A549 (cell line): ENCODE results near the gene TJP1. TPM values are rescaled to one million over a fixed set of nuclear protein-coding genes. Genes with fewer than 3 reads are reported as not detected.

Experiments
- ATAC-seq, 2 experiments: fragments of 200-7000 bp in 1 of 2; fragments of >200 bp in 1 of 2; cut with Nextera tagmentation in 1 of 2; cut with Tn5 transposase in 1 of 2; 3 replicates each; pipeline versions ENCODE4 v1.8.0 to v1.9.1; 2018 to 2020; ENCODE audit warnings: mild to moderate bottlenecking in 1 of 2, moderate library complexity in 1 of 2
- CTCF ChIA-PET: fragments of 300-600 bp; sonication (Branson Sonifier 250); formaldehyde crosslinking; extraction: SDS; loops from one replicate; lab custom pipeline; 2021; ENCODE audit warnings: antibody characterized with exemption, inconsistent platforms; lab: Yijun Ruan, JAX
- POLR2A ChIA-PET: fragments of 350-600 bp; formaldehyde crosslinking; extraction: SDS; loops from one replicate; lab custom pipeline; 2021; ENCODE audit warnings: antibody characterized with exemption, inconsistent platforms; lab: Yijun Ruan, JAX
- DNase-seq, 2 experiments: peaks; one replicate each; pipeline versions ENCODE4 v3.0.0 to v3.0.0-alpha.2; 2011 to 2016; ENCODE audit warnings: low read depth in 1 of 2, low spot score in 1 of 2
- FAIRE-seq: peaks from 2 replicates; lab custom pipeline; 2011; peaks lifted over from hg19 to GRCh38; lab: Jason Lieb, UNC
- H3K27ac ChIP-seq, 2 experiments: fragments of >200 bp; sonication (Bioruptor Twin); formaldehyde crosslinking; 3 replicates each; pipeline ENCODE4 v1.5.1; 2016 to 2017
- H3K4me1 ChIP-seq: fragments of >200 bp; sonication (Bioruptor Twin); formaldehyde crosslinking; 3 replicates; pipeline ENCODE4 v1.6.1; 2016
- H3K4me2 ChIP-seq: fragments of >200 bp; sonication (Bioruptor Twin); formaldehyde crosslinking; 3 replicates; pipeline ENCODE4 v1.6.1; 2016
- H3K4me3 ChIP-seq: fragments of >200 bp; sonication (Bioruptor Twin); formaldehyde crosslinking; 3 replicates; pipeline ENCODE4 v1.5.1; 2016
- H3K9me3 ChIP-seq: fragments of >200 bp; sonication (Bioruptor Twin); formaldehyde crosslinking; 3 replicates; pipeline ENCODE4 v1.6.1; 2016
- ESRRA ChIP-seq: fragments of 150-350 bp; IDR thresholded peaks from 2 replicates; pipeline ENCODE4 v1.6.1; 2014; ENCODE audit warnings: mild to moderate bottlenecking, low read length, borderline replicate concordance
- FOXS1 ChIP-seq: fragments of 250-450 bp; sonication (Bioruptor Pico); IDR thresholded peaks from 2 replicates; pipeline ENCODE4 v1.5.0; 2020; ENCODE audit warnings: mild to moderate bottlenecking, moderate library complexity
- HOXA7 ChIP-seq: fragments of 250-450 bp; sonication (Bioruptor Pico); IDR thresholded peaks from 2 replicates; pipeline ENCODE4 v1.5.0; 2020; ENCODE audit warnings: mild to moderate bottlenecking, moderate library complexity
- HOXB5 ChIP-seq: fragments of 250-450 bp; sonication (Bioruptor Pico); IDR thresholded peaks from 2 replicates; pipeline ENCODE4 v1.5.0; 2020; ENCODE audit warnings: mild to moderate bottlenecking, moderate library complexity
- JUN ChIP-seq, 2 experiments: fragments of >200 bp; sonication (Bioruptor Twin); formaldehyde crosslinking; IDR thresholded peaks; 2 replicates in 1 of 2; 3 replicates in 1 of 2; pipeline ENCODE4 v1.6.1; 2016 to 2017
- JUNB ChIP-seq: fragments of >200 bp; sonication (Bioruptor Twin); formaldehyde crosslinking; IDR thresholded peaks from 2 replicates; pipeline ENCODE4 v1.6.1; 2016
- MAFK ChIP-seq: fragments of 450-650 bp; IDR thresholded peaks from 2 replicates; pipeline ENCODE4 v1.6.1; 2014; ENCODE audit not compliant: partially characterized antibody
- MAZ ChIP-seq: fragments of 150-350 bp; IDR thresholded peaks from 2 replicates; pipeline ENCODE4 v1.6.1; 2014; ENCODE audit warnings: antibody characterized with exemption, low read depth, low read length, borderline replicate concordance
- PHF8 ChIP-seq: fragments of 200-600 bp; sonication (generic); IDR thresholded peaks from 2 replicates; pipeline ENCODE4 v1.6.1; 2016; ENCODE audit warnings: low read depth, mild to moderate bottlenecking, antibody characterized with exemption, moderate library complexity, borderline replicate concordance
- POLR2A ChIP-seq: IDR thresholded peaks from 2 replicates; pipeline ENCODE4 v1.6.1; 2012; ENCODE audit warnings: mild to moderate bottlenecking, low read length
- RAD21 ChIP-seq, 2 experiments: fragments of >200 bp in 1 of 2; sonication (Bioruptor Twin) in 1 of 2; formaldehyde crosslinking in 1 of 2; IDR thresholded peaks in 1 of 2; conservative IDR thresholded peaks in 1 of 2; 2 replicates in 1 of 2; 3 replicates in 1 of 2; pipeline ENCODE4 v1.6.1; 2012 to 2018; ENCODE audit warnings: inconsistent platforms in 1 of 2
- SMC3 ChIP-seq: fragments of >200 bp; sonication (Bioruptor Twin); formaldehyde crosslinking; IDR thresholded peaks from 3 replicates; pipeline ENCODE4 v1.6.1; 2018; ENCODE audit warnings: inconsistent platforms
- SREBF2 ChIP-seq: fragments of 450-650 bp; IDR thresholded peaks from 2 replicates; pipeline ENCODE4 v1.6.1; 2014; ENCODE audit warnings: mild to moderate bottlenecking, moderate library complexity
- TFCP2L1 ChIP-seq: fragments of 250-450 bp; sonication (Bioruptor Pico); IDR thresholded peaks from 2 replicates; pipeline ENCODE4 v1.5.0; 2021; ENCODE audit warnings: mild to moderate bottlenecking
- ZFP36 ChIP-seq: fragments of 450-650 bp; IDR thresholded peaks from 2 replicates; pipeline ENCODE4 v1.6.1; 2014; ENCODE audit warnings: borderline replicate concordance; ENCODE audit not compliant: partially characterized antibody
- WGBS: methylation state at CpG from one replicate; pipeline ENCODE4 v1.1.6; 2017; ENCODE audit errors: missing lambda C conversion rate; 5-methylcytosine and 5-hydroxymethylcytosine counted together
- polyA minus RNA-seq: library from RNA; depleted of rRNA, polyadenylated mRNA; stranded (reverse); fragments of >200 nt; gene quantifications from 2 replicates; pipeline ENCODE4 v1.2.3, GENCODE V29; 2011; rRNA and poly(A)+ RNA removed
- polyA plus RNA-seq, 4 experiments: library from polyadenylated mRNA; depleted of rRNA in 3 of 4; stranded (reverse); fragments of >200 nt; fragmentation: RNase III in 1 of 4; extraction: RNeasy Plus Mini Kit Qiagen cat#74134 plus additional on column Dnase treatment in 1 of 4; gene quantifications; 2 replicates in 3 of 4; 3 replicates in 1 of 4; pipeline ENCODE4 v1.2.3, GENCODE V29; 2011 to 2017
- TF ChIP-seq, protein P1 (sequence below): fragments of >200 bp; sonication (Bioruptor Twin); formaldehyde crosslinking; IDR thresholded peaks from 3 replicates; pipeline ENCODE4 v1.6.1; 2016
- TF ChIP-seq, protein P2 (sequence below): fragments of 200-600 bp; sonication (generic); IDR thresholded peaks from 2 replicates; pipeline ENCODE4 v1.6.1; 2016; ENCODE audit warnings: antibody characterized with exemption, mild to moderate bottlenecking, moderate library complexity
- TF ChIP-seq, protein P3 (sequence below): IDR thresholded peaks from 2 replicates; pipeline ENCODE4 v1.6.1; 2012
- TF ChIP-seq, protein P4 (sequence below): fragments of >200 bp; sonication (Bioruptor Twin); formaldehyde crosslinking; IDR thresholded peaks from 3 replicates; pipeline ENCODE4 v1.5.1; 2016

TJP1 gene
- polyA plus RNA-seq (2011; rRNA removed) (158 and 179 TPM in 2 replicates), polyA plus RNA-seq (2017; fragmentation: RNase III; extraction: RNeasy Plus Mini Kit Qiagen cat#74134 plus additional on column Dnase treatment) (55.0 to 60.6 TPM (median 60.3 TPM) in 3 replicates), polyA minus RNA-seq (136 and 137 TPM in 2 replicates)
- 40.7 and 44.6 TPM in 2 replicates for polyA plus RNA-seq (2012; cell fraction: cytosol; rRNA removed)
- 35.6 and 48.6 TPM in 2 replicates for polyA plus RNA-seq (2012; cell fraction: nucleus; rRNA removed)

DNA sequence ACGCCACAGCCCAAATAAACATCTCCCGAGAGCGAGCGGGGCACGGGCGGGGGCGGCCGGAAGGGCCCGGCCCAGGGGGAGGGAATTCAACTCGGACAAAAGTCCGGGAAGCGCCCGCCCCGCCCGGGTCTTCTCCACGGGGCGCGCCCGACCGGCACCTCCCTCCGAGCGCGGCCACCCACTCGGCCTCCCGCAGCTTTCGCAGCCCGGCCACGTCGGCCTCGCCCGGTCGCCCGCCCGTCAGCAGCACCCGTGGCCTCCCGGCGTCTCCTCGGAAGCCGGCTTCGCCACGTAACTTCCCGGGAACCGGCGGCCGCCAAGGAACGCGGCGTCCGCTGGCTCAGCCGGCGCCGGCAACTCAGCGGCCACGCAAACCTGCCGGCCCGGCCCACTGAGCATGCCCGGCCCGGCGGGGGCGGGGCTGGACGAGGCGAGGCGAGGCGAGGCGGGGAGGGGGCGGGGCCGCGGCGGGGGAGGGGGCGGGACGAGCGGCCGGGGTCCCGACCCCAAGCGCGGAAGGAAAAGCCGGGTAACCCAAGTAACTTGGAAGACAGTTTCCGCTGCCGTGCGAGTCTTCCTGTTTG, at the start of gene TJP1:
TJP1 (minus strand) TSS at position 369 of the 584 bp plus-strand sequence. CDS start 440 bp downstream, outside the sequence.
- ChIA-PET POLR2A (interaction anchor here (1.0 to 4.4 kb wide), 10 partner anchors 8 to 103 kb away, joined by 3 to 86 read pairs (median 8); no protein-coding TSS in a partner anchor), CTCF (interaction anchor here (0.7 to 5.7 kb wide), 15 partner anchors 10 to 221 kb away, joined by 3 to 52 read pairs (median 4); no protein-coding TSS in a partner anchor)
- FAIRE-seq (no peak), ATAC-seq (peak; percentile 80 to 87), DNase-seq (peak; percentile 54 to 84)
- Histone ChIP-seq H3K4me2 (peak within 1 kb of the TSS; percentile 83), H3K27ac (peak within 1 kb of the TSS; percentile 95 to 96), H3K4me3 (peak within 1 kb of the TSS; percentile 66), H3K4me1 (peaks cover 16% of the 10 kb centered on the region; the same call in 2 of the 3 replicates), H3K9me3 (no peaks in the 10 kb centered on the region)
- TF ChIP-seq, protein P1, sequence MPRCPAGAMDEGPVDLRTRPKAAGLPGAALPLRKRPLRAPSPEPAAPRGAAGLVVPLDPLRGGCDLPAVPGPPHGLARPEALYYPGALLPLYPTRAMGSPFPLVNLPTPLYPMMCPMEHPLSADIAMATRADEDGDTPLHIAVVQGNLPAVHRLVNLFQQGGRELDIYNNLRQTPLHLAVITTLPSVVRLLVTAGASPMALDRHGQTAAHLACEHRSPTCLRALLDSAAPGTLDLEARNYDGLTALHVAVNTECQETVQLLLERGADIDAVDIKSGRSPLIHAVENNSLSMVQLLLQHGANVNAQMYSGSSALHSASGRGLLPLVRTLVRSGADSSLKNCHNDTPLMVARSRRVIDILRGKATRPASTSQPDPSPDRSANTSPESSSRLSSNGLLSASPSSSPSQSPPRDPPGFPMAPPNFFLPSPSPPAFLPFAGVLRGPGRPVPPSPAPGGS, result peak; percentile 92
- TF ChIP-seq JUN (IDR thresholded peaks at IDR 0.05), result peak; percentile 80 to 89; a peak in 4 of 5 replicates
- TF ChIP-seq FOXS1 (CRISPR knock-in tag), result no peak
- TF ChIP-seq POLR2A, result peak; percentile 97
- 0 out of 2 replicates have a peak, but pooled peaks have one; percentile 58 for TF ChIP-seq TFCP2L1 (CRISPR knock-in tag)
- TF ChIP-seq PHF8, result peak; percentile 97
- TF ChIP-seq, protein P2, sequence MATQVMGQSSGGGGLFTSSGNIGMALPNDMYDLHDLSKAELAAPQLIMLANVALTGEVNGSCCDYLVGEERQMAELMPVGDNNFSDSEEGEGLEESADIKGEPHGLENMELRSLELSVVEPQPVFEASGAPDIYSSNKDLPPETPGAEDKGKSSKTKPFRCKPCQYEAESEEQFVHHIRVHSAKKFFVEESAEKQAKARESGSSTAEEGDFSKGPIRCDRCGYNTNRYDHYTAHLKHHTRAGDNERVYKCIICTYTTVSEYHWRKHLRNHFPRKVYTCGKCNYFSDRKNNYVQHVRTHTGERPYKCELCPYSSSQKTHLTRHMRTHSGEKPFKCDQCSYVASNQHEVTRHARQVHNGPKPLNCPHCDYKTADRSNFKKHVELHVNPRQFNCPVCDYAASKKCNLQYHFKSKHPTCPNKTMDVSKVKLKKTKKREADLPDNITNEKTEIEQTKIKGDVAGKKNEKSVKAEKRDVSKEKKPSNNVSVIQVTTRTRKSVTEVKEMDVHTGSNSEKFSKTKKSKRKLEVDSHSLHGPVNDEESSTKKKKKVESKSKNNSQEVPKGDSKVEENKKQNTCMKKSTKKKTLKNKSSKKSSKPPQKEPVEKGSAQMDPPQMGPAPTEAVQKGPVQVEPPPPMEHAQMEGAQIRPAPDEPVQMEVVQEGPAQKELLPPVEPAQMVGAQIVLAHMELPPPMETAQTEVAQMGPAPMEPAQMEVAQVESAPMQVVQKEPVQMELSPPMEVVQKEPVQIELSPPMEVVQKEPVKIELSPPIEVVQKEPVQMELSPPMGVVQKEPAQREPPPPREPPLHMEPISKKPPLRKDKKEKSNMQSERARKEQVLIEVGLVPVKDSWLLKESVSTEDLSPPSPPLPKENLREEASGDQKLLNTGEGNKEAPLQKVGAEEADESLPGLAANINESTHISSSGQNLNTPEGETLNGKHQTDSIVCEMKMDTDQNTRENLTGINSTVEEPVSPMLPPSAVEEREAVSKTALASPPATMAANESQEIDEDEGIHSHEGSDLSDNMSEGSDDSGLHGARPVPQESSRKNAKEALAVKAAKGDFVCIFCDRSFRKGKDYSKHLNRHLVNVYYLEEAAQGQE, result no peak
- TF ChIP-seq, protein P3, sequence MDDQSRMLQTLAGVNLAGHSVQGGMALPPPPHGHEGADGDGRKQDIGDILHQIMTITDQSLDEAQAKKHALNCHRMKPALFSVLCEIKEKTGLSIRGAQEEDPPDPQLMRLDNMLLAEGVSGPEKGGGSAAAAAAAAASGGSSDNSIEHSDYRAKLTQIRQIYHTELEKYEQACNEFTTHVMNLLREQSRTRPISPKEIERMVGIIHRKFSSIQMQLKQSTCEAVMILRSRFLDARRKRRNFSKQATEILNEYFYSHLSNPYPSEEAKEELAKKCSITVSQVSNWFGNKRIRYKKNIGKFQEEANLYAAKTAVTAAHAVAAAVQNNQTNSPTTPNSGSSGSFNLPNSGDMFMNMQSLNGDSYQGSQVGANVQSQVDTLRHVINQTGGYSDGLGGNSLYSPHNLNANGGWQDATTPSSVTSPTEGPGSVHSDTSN, result peak; percentile 46; the same call in 1 of the 2 replicates
- TF ChIP-seq RAD21 (conservative IDR thresholded peaks at IDR 0.05 in 1 of 2, IDR thresholded peaks at IDR 0.05 in 1 of 2), result peak in 1 of 2 experiments; percentile 40; a peak in 2 of 5 replicates
- TF ChIP-seq SMC3, result peak; percentile 43; the same call in 2 of the 3 replicates
- no peak for TF ChIP-seq MAFK
- no peak for TF ChIP-seq ZFP36
- TF ChIP-seq HOXB5, result 0 out of 2 replicates have a peak, but pooled peaks have one; percentile 54
- TF ChIP-seq MAZ, result 0 out of 2 replicates have a peak, but pooled peaks have one; percentile 19
- WGBS, result 2% methylated on average over 38 of the region's 80 CpGs

DNA sequence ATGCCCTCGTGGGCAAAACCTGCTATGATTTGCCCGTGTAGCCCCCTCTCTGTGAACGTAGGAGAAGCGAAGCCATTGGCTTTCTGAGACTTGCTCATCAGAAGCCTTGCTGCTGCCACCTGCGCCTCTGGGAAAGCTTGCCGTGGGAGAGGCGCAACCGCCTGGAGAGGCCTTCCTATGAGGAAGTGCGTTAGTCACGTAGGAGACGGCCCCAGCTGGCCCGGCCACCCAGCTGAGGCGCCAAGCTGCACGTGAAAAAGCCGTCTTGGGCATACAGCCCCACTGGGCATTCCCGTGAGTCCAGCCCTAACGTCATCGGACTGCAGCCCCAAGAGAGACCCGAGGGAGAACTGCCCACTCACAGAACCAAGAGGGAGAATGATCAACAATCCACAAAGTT, 49.1 kb upstream of the TJP1 start:
- Histone ChIP-seq H3K9me3 (no peaks in the 10 kb centered on the region), H3K4me1 (no peaks in the 10 kb centered on the region), H3K27ac (no peak overlapping the region), H3K4me3 (no peak overlapping the region), H3K4me2 (no peak overlapping the region)
- FAIRE-seq (no peak), ATAC-seq (no peak), DNase-seq (no peak)
- CTCF ChIA-PET, result interaction anchor here (1.4 kb wide), 1 partner anchor 123 kb away, joined by 3 read pairs; no protein-coding TSS in a partner anchor
- POLR2A ChIA-PET, result no interaction called here
- TF ChIP-seq ESRRA, result no peak
- TF ChIP-seq, protein P4, sequence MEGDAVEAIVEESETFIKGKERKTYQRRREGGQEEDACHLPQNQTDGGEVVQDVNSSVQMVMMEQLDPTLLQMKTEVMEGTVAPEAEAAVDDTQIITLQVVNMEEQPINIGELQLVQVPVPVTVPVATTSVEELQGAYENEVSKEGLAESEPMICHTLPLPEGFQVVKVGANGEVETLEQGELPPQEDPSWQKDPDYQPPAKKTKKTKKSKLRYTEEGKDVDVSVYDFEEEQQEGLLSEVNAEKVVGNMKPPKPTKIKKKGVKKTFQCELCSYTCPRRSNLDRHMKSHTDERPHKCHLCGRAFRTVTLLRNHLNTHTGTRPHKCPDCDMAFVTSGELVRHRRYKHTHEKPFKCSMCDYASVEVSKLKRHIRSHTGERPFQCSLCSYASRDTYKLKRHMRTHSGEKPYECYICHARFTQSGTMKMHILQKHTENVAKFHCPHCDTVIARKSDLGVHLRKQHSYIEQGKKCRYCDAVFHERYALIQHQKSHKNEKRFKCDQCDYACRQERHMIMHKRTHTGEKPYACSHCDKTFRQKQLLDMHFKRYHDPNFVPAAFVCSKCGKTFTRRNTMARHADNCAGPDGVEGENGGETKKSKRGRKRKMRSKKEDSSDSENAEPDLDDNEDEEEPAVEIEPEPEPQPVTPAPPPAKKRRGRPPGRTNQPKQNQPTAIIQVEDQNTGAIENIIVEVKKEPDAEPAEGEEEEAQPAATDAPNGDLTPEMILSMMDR, result no peak
- no peak for TF ChIP-seq JUNB
- TF ChIP-seq, protein P2, result no peak
- TF ChIP-seq SREBF2, result no peak
- no peak for TF ChIP-seq HOXA7
- 83% methylated on average over 19 of the region's 19 CpGs for WGBS
